DMS 273 treated with DMSO at 0.1 percent for 48 hours (cell line): ENCODE results near the gene UCHL1.
"Not testable (repeated sequence)": the region's sequence is repeated elsewhere in the genome, so short reads cannot be mapped to it uniquely, and the experiment has no call there.

Source experiments
- DNase-seq: peaks from one replicate; lab custom pipeline; 2025; lab: John Stamatoyannopoulos, UW

Gene UCHL1

GRCh38 chr4:41236508-41236907 is 20.2 kb upstream of the UCHL1 start:
- DNase-seq: no peak

- DNase-seq: no peak
Observed at GRCh38 chr4:41241919-41242318, 14.8 kb upstream of the UCHL1 start.

GRCh38 chr4:41245983-41246382 is 10.7 kb upstream of the UCHL1 start:
- DNase-seq: no peak

- DNase-seq: peak; percentile 4
Observed at GRCh38 chr4:41256131-41256739, 493 bp upstream of the UCHL1 start.

GRCh38 chr4:41257257-41257901 is 651 bp downstream of the UCHL1 start:
- DNase-seq: no peak

- no peak for DNase-seq
Observed at GRCh38 chr4:41257906-41258305, 1.2 kb downstream of the UCHL1 start.

GRCh38 chr4:41258783-41259182 is 2.1 kb downstream of the UCHL1 start:
- DNase-seq: no peak

GRCh38 chr4:41260116-41260733 is 3.5 kb downstream of the UCHL1 start:
- no peak for DNase-seq

GRCh38 chr4:41262198-41262597 is 5.5 kb downstream of the UCHL1 start:
- DNase-seq: no peak

- DNase-seq: no peak
Observed at GRCh38 chr4:41264212-41264611, 7.5 kb downstream of the UCHL1 start.

GRCh38 chr4:41267997-41268396 is 11.3 kb downstream of the UCHL1 start:
- DNase-seq: no peak

- no peak for DNase-seq
Observed at GRCh38 chr4:41268721-41269517, 12.2 kb downstream of the UCHL1 start.

GRCh38 chr4:41269682-41270081 is 13.0 kb downstream of the UCHL1 start:
- no peak for DNase-seq

GRCh38 chr4:41275931-41276330 is 19.2 kb downstream of the UCHL1 start:
- DNase-seq: not testable (repeated sequence)

- no peak for DNase-seq
Observed at GRCh38 chr4:41280010-41280409, 23.3 kb downstream of the UCHL1 start.

GRCh38 chr4:41281038-41281634 is 24.4 kb downstream of the UCHL1 start:
- DNase-seq: peak; percentile 56

GRCh38 chr4:41282366-41282765 is 25.6 kb downstream of the UCHL1 start:
- DNase-seq: no peak

GRCh38 chr4:41285202-41285863 is 28.6 kb downstream of the UCHL1 start:
- no peak for DNase-seq

GRCh38 chr4:41285864-41286235 is 29.1 kb downstream of the UCHL1 start:
- no peak for DNase-seq

GRCh38 chr4:41287005-41287404 is 30.3 kb downstream of the UCHL1 start:
- DNase-seq: no peak

GRCh38 chr4:41287852-41288251 is 31.1 kb downstream of the UCHL1 start:
- no peak for DNase-seq

GRCh38 chr4:41288254-41288653 is 31.5 kb downstream of the UCHL1 start:
- DNase-seq: no peak
